ENCODE results near the gene TBRG1. TPM values are rescaled to one million over a fixed set of nuclear protein-coding genes. Genes with fewer than 3 reads are reported as not detected.

Gene TBRG1
- total RNA-seq, 1 donor from 2014 or later: 30.9 TPM

DNA sequence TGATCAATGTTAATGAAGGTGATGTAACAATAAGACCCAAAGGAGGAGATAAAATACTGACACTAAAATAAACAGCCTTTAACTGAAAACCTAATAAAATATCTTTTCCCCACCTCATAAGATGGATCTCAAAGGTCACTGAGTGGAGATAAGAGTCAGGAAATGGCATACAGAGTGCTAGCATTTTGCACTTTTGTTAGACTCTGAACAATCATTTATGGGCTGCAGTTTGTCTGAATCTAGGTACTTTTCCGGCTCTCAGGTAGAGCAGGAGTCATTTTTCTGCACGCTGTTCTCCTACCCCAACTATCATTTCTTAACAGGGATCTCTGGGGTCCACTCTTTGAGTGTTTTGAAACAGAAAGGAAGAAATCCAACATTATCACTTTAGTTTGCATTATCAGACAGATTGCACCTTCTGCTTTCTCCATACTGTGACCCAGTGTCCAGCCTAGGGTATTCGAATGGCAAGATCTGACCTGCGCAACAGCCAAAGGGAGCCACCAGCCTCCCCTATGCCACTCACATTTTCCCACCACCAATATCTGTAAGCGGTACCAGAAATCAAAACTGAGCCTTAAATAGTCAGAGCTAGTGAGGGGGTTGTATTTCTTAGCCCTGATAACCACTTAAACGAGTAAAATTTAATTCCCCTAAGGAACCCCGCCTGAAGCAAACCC, 50.0 kb downstream of the TBRG1 start:
- Mint-ChIP-seq H3K4me1 (peaks cover 14% of the 10 kb centered on the region), H3K9me3 (no peaks in the 10 kb centered on the region), H3K27me3 (ENCODE audit: low read depth) (peaks cover 7% of the 10 kb centered on the region), H3K36me3 (no peaks in the 10 kb centered on the region), H3K27ac (peak overlapping the region; percentile 1), H3K4me3 (peak overlapping the region; percentile 84)
- DNase-seq (ENCODE audit: low spot score in 2 of 2, unreplicated experiment in 2 of 2): no peak
- TF ChIP-seq, protein P1, sequence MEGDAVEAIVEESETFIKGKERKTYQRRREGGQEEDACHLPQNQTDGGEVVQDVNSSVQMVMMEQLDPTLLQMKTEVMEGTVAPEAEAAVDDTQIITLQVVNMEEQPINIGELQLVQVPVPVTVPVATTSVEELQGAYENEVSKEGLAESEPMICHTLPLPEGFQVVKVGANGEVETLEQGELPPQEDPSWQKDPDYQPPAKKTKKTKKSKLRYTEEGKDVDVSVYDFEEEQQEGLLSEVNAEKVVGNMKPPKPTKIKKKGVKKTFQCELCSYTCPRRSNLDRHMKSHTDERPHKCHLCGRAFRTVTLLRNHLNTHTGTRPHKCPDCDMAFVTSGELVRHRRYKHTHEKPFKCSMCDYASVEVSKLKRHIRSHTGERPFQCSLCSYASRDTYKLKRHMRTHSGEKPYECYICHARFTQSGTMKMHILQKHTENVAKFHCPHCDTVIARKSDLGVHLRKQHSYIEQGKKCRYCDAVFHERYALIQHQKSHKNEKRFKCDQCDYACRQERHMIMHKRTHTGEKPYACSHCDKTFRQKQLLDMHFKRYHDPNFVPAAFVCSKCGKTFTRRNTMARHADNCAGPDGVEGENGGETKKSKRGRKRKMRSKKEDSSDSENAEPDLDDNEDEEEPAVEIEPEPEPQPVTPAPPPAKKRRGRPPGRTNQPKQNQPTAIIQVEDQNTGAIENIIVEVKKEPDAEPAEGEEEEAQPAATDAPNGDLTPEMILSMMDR (IDR thresholded peaks at IDR 0.05; ENCODE audit: unreplicated experiment): no peak

DNA sequence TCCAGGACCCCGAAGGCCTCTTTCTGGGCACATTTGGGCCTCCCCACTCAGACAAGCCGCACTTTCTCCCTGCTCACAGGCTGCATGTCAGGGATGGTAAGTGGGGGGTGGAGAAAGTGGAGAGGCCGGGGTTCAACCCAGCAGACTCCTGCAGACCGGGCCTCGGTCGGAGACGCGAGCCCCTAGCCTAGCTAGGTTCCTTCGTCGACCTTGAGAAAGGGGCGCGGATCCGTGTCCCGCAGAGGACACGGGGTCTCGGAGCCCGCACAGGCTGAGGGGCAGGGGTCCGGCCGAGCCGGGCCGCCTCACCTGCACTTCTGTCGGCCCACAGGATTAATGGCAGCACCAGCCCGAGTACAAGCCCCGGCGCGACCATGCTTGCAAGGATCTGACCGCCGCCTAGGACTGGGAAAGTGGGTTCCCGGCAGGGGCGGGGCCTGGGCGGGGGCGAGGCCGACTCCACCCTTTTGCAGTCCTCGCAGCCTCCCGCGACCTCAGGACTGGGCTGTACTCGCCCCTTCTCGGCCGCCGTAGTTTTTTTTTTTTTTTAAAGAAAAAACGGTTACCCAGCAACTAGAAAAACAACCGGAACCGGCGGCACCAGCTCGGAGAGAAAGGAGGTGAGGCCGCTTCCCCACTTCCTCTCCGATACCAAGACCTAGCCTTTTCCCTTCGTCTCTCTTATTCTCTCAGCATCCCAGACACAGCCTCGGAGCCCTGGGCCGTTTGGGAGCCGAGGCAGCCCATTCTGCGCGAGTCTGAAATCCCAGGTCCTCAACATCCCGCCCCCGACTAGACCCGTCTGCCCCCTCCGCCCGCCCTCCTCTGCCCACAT, 50.9 kb downstream of the TBRG1 start, which contains the start of the genes SIAE and SPA17:
Gene SIAE (minus strand): TSS at position 407 of the 835 bp plus-strand sequence. CDS start 31 bp downstream, at position 376.
Gene SPA17 (plus strand): TSS at position 572 of the 835 bp plus-strand sequence. CDS start 1,361 bp downstream, outside the sequence.
- no peaks in the 10 kb centered on the region for H3K36me3 Mint-ChIP-seq
- H3K4me1 Mint-ChIP-seq: peaks cover 14% of the 10 kb centered on the region
- peaks cover 7% of the 10 kb centered on the region for H3K27me3 Mint-ChIP-seq (ENCODE audit: low read depth)
- H3K4me3 Mint-ChIP-seq: peak within 1 kb of the TSS; percentile 84
- H3K9me3 Mint-ChIP-seq: no peaks in the 10 kb centered on the region
- peak; percentile 80 to 88 for DNase-seq (ENCODE audit: low spot score in 2 of 2, unreplicated experiment in 2 of 2)
- TF ChIP-seq, protein P1 (IDR thresholded peaks at IDR 0.05; ENCODE audit: unreplicated experiment): no peak
- H3K27ac Mint-ChIP-seq: peak within 1 kb of the TSS; percentile 95

DNA sequence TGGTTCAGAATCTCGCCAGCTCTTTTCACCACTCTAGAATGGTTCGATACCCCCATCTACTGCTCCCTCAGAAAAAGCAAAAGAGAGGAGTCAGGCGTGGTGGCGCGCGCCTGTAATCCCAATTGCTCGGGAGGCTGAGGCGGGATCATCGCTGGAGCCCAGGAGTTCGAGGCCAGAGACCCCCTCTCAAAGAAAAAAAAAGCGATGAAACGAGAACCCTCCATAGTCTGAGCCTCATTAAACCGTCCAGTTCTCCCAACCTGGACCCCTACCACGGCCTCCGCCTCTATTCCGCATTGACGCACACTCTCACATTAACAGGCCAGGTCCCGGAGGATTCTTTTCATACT, 51.5 kb downstream of the TBRG1 start:
- TF ChIP-seq, protein P1 (IDR thresholded peaks at IDR 0.05; ENCODE audit: unreplicated experiment): no peak
- H3K36me3 Mint-ChIP-seq: no peaks in the 10 kb centered on the region

DNA sequence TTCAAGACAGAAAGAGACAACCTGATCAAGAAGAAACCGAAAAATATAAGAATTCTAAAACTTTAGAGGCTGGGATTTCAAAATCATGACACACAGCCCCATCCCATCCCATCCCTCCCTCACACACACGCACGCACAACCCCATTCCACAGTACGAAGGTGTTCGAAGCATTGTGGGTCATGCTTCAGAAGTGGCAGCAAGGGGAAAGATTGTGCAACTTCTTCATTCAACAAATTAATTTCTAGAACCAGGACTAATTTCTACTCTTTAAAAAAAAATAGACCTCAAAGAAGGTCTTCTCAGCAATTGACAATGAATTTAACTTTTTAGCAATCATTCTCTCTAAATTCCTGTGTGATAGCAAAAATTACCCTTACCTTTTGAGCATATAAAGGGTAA, 51.9 kb downstream of the TBRG1 start:
- H3K36me3 Mint-ChIP-seq: no peaks in the 10 kb centered on the region
- TF ChIP-seq, protein P1 (IDR thresholded peaks at IDR 0.05; ENCODE audit: unreplicated experiment): no peak
- DNase-seq (ENCODE audit: low spot score in 2 of 2, unreplicated experiment in 2 of 2): no peak
- H3K9me3 Mint-ChIP-seq: no peaks in the 10 kb centered on the region
- peaks cover 7% of the 10 kb centered on the region for H3K27me3 Mint-ChIP-seq (ENCODE audit: low read depth)
- peak overlapping the region; percentile 84 for H3K4me3 Mint-ChIP-seq
- peaks cover 14% of the 10 kb centered on the region for H3K4me1 Mint-ChIP-seq
- H3K27ac Mint-ChIP-seq: peak overlapping the region; percentile 95

More for the DNA sequence above, 51.5 kb downstream of the TBRG1 start:
- peaks cover 7% of the 10 kb centered on the region for H3K27me3 Mint-ChIP-seq (ENCODE audit: low read depth)
- no peaks in the 10 kb centered on the region for H3K9me3 Mint-ChIP-seq
- H3K27ac Mint-ChIP-seq: peak overlapping the region; percentile 95
- no peak for DNase-seq (ENCODE audit: low spot score in 2 of 2, unreplicated experiment in 2 of 2)
- peaks cover 14% of the 10 kb centered on the region for H3K4me1 Mint-ChIP-seq
- peak overlapping the region; percentile 84 for H3K4me3 Mint-ChIP-seq

DNA sequence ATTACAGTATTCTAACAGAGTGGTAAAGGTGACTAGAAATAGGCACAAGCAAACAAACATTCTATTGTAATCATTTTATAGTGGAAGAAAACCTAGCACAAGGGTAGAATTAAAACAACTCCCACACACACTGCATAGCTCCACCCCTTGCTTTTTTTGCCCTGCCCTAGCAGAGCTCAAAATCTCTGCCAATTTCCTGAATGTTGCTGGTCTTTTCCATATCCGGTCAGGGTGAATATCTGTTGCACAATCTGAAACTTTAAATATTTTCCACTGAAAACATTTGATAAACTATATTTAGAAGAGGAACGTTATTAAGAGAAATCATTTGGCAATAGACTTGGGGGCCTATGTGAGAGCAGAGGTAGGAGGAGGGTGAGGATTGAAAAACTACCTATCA, 53.7 kb downstream of the TBRG1 start:
- DNase-seq (ENCODE audit: low spot score in 2 of 2, unreplicated experiment in 2 of 2): no peak
- H3K27ac Mint-ChIP-seq: no peak overlapping the region
- no peaks in the 10 kb centered on the region for H3K9me3 Mint-ChIP-seq
- no peaks in the 10 kb centered on the region for H3K36me3 Mint-ChIP-seq
- TF ChIP-seq, protein P1 (IDR thresholded peaks at IDR 0.05; ENCODE audit: unreplicated experiment): no peak
- H3K4me3 Mint-ChIP-seq: no peak overlapping the region
- peaks cover 14% of the 10 kb centered on the region for H3K4me1 Mint-ChIP-seq
- H3K27me3 Mint-ChIP-seq (ENCODE audit: low read depth): peaks cover 3% of the 10 kb centered on the region

Data from mesothelial cell of epicardium (in vitro differentiated cells).